HG03439 (cell line): ENCODE measurements around the gene GPHB5.
"Not testable (repeated sequence)": the region's sequence is repeated elsewhere in the genome, so short reads cannot be mapped to it uniquely, and the experiment has no call there.

ENCODE experiments used
- ATAC-seq: cut with Tn5 transposase; IDR thresholded peaks from one replicate; pipeline ENCODE4 v1.9.1; 2021; ENCODE audit warnings: mild to moderate bottlenecking, moderate library complexity; ENCODE audit not compliant: unreplicated experiment

GPHB5 gene

GRCh38 chr14:63318835-63319234 is at the start of gene GPHB5:
Gene GPHB5 (minus strand): TSS chr14:63318935. CDS start chr14:63317849, 1,086 bp downstream.
- no peak for ATAC-seq

DNA sequence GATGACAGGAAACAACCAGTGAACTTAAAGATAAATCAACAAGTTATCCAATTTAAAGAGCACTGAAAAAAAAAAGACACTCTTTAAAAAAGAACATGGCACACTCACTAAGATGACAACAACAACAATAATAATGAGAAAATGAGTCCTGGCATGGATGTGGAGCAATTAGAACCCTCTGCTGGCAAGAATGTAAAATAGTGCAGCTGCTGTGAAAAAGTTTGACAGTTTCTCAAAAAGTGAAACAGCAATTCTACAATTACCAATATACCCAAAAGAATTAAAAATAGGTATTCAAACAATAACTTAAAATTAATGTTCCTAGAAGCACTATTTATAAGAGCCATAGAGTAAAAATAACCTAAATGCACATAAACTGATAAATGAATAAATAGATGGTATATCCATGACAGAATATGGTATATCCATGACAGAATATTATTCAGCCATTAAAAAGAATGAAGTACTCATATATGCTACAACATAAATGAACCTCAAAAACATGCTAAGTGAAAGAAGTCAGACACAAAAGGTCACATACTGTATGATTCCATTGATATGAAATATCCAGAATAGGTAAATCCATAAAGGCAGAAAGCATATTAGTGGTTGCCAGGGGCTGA is 49.1 kb upstream of the GPHB5 start:
- no peak for ATAC-seq

DNA sequence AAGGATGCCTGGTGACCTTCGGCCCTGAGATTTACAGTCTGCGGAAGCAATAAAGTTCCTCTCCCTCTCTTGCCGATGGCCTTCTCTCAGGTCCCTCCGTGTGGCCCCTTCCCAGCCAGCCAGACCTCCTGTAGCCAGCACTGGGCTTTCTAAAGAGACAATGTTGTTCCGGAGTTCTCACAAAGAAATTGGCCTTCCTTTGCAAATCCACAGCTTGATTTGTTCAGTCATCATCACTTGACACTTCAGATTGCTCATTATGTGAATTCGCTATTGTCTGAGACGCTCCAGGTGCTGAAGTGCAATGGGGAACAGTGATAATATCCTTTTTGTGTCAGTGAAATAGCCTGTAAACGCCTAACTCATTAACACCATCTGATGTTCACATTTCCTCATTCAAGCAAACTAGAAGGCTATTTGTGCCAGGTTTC is 43.7 kb upstream of the GPHB5 start:
- ATAC-seq, result no peak

DNA sequence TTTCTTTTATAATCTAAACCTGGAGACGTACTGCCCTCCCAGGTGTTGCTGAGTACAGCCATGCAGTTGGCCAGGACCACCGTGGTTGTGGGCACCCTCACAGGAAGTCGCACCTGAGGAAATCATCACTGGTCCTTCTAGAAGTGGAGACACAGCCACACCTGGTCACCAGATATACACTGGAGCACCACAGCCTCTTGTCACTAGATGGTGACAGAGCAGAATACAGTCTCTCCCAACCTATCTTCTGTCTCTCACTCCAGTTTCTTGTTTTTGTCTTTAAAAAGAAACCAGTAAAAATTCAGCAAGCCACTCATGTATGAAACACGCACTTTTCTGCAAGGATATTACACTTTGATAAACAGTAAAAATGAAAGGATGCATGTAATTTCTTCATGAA is 43.1 kb upstream of the GPHB5 start:
- no peak for ATAC-seq

- no peak for ATAC-seq
Observed at GRCh38 chr14:63357841-63358240, 39.1 kb upstream of the GPHB5 start.

DNA sequence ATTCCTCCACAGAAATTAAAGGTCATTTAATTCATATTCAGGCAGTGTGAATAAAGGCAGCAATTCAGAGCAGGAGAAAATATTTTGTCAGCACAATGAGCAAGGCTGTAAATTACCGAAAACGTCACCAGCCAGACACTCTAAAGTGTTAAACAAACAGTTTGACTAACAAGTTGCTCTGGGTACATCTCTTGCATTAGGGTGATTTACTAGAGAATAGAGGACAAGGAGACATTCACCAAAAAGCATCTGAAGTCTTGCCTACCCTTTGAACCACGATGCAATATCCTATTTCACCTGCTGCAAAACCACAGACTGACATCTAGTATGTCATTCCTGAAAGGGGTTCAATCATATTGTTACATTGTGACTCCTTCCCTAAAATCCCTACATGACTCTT is 27.1 kb upstream of the GPHB5 start:
- ATAC-seq, result no peak

DNA sequence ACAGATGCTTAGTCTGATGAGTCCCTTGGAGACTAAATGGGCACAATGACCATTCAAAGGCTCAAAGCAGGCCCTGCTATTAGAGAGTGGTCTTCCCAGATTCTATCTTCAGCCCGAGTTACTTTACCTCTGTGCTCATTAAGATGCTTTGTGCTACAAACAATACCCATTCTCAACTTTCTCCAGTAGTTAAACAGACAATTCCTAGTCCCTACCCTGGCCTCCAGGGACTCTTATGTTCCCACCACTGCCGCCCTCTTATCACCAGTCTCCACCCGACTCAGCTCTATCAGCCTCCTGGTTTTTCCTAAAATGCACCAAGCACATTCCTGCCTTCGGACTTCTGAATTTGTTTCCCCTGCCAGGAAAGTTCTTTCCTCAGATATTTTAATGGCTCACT is 25.6 kb upstream of the GPHB5 start:
- no peak for ATAC-seq

DNA sequence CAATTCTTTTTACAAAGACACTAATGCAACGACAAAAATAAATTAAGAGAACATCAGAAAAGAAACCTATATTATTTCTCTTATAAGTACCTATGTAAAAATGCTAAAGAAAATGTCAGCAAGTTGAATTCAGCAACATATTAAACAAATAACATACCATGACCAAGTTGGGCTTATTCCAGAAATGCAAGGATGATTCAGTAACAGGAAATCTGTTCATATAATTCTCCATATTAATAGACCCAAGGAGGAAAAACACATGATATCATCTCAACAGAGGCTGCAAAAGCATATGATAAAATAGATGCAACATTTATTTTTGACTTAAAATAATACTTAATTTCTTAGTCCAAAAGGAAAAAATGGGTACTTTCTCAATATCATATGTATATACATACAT is 25.1 kb upstream of the GPHB5 start:
- no peak for ATAC-seq

DNA sequence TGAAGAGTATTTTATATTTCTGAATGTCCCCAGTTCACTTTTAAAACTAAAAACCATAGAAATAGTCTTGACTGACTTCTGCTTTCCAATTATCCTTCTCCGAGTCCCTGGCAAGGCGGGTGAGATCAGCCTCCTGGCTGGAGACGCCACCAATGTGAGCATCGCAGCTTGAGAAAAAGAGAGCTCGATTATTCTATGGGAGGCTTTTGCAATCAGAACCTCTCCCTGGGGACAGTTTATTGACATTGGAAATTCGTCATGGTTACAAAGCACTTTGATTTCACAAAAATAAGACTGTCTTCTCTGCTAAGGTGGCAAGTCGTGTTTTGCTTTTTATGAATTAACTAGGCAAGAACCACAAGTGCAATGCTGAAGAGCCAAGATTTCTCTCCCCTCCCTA is 23.6 kb upstream of the GPHB5 start:
- ATAC-seq, result no peak

DNA sequence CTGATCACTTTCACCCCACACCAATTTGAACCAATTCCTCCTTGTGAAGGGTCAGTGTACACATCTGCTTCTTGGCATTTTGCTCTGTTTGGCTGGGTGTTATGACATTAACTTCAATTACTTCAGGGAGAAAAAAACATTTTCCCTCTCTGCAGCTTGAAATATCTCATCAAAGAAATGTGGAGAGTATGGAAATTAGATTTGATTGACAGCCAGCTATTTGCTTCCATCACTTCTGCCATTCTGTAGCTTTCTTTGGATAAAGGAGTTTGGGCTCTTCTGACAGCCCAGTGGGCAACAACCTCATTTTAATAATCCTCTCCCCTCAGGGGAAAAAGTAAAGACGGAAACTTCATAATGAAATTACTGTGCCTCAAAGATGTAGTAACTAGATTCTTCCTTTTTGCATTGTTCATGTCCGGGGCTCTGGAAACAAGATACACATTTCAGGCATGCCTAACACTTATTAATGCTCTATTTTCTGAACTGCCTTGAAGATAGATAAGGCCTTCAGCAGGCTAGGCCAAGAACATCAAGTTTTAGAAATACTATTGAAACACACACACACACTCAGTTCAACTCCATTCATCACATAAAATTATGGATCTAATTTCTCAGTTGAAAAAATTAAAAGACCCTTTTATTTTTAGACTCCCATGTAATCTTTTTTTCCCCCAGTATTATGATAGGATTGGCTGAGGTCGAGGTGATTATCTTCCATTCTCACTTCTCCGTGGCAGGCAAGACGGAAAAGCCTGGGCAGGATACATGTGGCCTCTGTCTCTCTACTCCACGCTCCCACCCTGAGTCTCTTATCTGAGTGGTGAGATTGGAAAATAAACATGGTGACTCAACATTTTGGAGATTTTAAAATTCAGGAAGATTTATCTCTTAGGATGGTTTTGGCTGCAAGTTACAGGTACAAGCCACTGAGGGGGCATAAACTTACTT is 10.3 kb upstream of the GPHB5 start:
- no peak for ATAC-seq

DNA sequence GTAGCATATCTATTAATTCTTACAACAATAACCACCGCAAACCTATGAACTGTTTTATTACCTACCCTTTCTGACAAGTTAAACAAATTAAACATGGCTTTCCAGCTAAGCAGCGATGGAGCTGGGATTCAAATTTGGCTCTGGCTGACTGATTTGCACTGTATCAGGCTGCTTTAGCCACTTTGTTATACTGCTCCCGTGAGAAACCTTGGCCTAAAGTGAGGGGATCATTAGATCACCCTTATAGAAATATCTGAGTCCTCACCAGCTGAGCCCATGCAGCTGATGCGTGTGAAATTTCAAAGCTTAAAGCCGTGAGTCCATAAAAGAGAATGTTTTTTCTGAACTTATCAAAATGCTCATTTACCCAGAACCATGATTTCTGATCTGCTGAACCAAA is 8.1 kb upstream of the GPHB5 start:
- ATAC-seq, result no peak

GRCh38 chr14:63322897-63323573 is 4.3 kb upstream of the GPHB5 start:
- no peak for ATAC-seq

DNA sequence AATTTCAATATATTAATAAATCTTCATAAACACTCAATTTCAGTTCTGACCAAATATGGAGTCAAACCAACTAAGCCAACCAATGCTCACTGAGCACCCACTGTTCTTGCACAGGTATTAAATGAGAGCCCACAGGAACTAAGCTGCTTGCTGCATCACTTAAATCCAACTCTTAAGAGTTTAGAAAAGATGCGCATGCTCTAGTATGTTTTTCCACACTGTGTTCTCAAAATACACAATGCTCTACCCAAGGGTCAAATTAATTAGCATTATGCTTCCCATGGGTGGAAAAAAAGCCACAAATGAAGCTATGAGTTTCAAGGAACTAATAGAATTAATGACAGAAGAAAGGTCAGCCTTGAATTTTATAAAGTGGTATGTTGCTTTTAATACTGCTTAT is 3.7 kb upstream of the GPHB5 start:
- ATAC-seq, result no peak

- ATAC-seq, result no peak
Observed at GRCh38 chr14:63308723-63309317, 9.9 kb downstream of the GPHB5 start.

GRCh38 chr14:63304429-63304828 is 14.3 kb downstream of the GPHB5 start:
- ATAC-seq, result not testable (repeated sequence)

DNA sequence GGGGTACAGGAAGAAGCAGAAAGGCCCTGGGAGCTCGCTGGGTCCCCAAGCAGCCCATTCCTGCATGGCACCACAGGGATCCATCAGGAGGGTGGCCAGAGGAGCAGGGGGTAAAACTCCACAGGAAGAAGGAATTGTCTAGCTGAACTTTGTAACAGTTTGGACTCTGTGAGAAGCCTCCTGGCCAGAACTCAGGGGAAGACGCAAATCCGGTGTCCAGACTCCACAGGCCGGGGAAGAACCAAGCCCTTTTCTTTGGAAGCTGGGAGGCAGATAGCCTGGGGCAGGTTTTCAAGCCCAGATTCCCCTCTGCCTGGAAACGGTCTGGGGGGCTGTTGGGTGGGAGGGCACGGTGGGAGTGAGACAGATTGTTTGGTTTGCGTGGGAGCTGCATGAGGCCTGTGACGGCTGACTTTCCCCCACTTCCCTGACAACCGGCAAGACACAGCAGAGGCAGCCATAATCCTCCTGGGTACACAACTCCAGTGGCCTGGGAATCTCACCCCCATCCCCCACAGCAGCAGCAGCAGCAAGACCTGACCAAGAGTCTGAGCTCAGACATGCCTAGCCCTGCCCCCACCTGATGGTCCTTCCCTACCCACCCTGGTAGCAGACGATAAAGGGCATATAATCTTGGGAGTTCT is 16.7 kb downstream of the GPHB5 start:
- no peak for ATAC-seq

- no peak for ATAC-seq
Observed at GRCh38 chr14:63300854-63301253, 17.9 kb downstream of the GPHB5 start.

DNA sequence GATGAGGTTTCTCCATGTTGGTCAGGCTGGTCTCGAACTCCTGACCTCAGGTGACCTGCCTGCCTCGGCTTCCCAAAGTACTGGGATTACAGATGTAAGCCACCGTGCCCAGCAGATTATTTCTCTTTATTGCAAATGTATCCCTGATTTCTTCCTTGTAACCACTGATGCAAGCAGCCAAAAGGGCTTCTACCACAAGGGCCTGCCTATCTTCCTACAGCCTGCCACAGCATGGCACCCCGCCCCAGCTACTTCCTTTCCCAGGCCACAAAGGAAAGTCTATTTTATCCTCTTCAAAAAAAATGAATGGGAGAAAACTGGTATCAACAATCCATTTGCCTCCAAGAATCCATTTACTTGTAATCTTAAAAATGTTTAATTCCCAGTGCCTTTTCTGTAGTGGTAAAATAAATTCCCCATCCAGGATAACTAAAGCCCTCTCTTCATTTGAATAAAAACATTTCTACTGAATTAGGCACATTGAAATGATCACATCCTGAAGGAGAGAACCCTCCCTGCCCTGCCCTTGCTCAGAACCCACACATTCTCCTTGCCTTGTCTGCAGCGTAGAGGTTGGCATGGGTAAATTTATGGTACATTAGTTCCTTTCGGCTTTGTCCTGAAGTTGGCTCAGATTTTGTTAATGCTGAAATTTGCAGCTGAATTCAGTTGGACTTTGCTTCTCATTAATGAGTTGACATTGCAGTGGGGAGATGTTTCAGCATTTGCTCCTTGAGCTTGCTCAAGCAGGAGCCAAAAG is 19.2 kb downstream of the GPHB5 start:
- ATAC-seq, result no peak

GRCh38 chr14:63297372-63298063 is 21.2 kb downstream of the GPHB5 start:
- ATAC-seq, result no peak
